ENCODE results near the gene VSIG10L2.
"Not testable (repeated sequence)": the region's sequence is repeated elsewhere in the genome, so short reads cannot be mapped to it uniquely, and the experiment has no call there.

VSIG10L2 gene

DNA sequence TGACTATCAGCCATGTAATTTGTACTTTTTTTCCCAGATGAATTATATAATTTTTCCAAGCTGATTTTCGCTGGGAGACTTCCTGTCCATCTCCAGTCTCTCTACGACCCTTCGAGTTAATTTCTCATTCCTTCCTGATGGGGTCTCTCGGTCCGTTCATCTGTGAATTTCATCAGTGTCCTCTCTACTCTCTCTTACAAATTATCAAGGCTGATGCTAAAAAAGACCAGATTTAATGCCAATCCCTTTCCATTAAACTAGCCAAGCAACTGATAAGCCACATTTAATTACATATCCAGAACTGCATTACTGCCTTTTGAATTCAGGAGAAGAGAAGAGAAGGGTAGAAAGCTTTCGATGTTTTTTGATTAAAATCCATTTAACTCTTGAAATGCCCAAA lies 25.8 kb downstream of the VSIG10L2 start:
- no peak for DNase-seq

DNA sequence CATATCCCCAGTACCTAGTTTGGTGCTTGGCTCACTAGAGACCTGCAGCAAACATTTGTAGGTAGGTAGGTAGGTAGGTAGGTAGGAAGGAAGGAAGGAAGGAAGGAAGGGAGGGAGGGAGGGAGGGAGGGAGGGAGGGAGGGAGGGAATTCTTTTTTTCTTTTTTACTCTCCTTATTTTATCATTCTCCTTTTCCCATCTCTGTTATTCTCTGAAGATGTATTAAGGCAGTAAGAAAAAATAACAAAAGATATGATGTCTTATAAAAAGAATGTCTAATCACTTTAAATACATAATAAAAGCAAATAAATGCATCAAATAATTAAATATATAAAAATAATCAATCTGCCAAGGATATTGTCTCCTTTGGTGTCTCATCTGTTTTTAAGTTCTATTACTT lies 28.4 kb downstream of the VSIG10L2 start:
- DNase-seq = no peak

GRCh38 chr11:125975634-125976033 lies 29.8 kb downstream of the VSIG10L2 start:
- DNase-seq = no peak

GRCh38 chr11:125976156-125976555 lies 30.3 kb downstream of the VSIG10L2 start:
- DNase-seq = no peak

GRCh38 chr11:125977333-125977732 lies 31.5 kb downstream of the VSIG10L2 start:
- DNase-seq = no peak

GRCh38 chr11:125978181-125978716 lies 32.4 kb downstream of the VSIG10L2 start:
- no peak for DNase-seq

DNA sequence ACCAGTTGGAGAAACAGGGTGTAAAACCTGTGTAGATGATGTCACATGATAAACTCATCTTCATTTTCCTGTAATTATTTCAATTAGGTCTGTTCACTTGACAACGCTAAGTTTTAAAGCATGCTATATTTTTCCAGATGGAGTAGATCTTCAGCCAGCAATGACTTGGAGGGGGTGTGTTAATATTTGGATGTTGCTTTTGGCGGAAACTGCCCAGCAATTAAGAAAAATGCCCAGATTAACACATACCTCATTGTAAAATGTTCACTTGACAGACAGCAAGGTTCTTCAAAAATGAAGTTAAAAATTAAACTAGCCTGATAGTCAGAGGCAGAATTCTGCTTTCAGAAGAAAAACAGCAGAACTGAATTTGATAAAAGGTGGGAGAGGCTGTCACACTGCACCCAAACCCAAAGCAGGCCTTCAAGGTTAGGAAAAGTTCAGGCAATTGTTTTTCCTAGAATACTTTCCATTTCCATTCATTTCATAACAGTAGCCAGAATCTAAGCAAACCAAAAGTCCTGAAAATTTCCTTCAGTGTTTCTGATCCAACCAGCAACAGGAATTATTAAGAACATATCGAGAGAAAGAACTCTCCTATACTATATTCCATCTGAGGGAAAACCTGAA lies 33.0 kb downstream of the VSIG10L2 start:
- no peak for DNase-seq

DNA sequence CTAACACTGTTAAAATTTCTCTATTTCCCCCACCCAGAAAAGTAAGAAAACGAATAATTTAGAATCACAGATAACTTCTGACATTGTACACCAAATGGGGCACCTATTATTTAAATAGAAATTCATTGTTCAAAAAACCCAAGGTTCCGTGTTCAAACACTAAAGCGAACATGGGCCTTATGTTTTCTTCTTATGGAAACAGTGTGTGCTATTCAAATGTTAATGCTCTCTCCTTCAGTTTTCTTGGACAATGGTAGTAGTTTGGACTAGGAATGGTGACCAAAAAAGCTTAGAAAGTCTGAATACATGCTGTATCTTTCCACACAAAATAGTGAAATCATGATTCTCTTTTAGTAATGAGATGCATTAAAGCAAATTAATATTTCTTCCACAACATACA lies 33.7 kb downstream of the VSIG10L2 start:
- no peak for DNase-seq

- DNase-seq = no peak
These were observed 34.6 kb downstream of the VSIG10L2 start for GRCh38 chr11:125980436-125980835.

GRCh38 chr11:125982348-125982730 lies 36.5 kb downstream of the VSIG10L2 start:
- DNase-seq = no peak

GRCh38 chr11:125985956-125986355 lies 40.1 kb downstream of the VSIG10L2 start:
- DNase-seq = not testable (repeated sequence)

DNA sequence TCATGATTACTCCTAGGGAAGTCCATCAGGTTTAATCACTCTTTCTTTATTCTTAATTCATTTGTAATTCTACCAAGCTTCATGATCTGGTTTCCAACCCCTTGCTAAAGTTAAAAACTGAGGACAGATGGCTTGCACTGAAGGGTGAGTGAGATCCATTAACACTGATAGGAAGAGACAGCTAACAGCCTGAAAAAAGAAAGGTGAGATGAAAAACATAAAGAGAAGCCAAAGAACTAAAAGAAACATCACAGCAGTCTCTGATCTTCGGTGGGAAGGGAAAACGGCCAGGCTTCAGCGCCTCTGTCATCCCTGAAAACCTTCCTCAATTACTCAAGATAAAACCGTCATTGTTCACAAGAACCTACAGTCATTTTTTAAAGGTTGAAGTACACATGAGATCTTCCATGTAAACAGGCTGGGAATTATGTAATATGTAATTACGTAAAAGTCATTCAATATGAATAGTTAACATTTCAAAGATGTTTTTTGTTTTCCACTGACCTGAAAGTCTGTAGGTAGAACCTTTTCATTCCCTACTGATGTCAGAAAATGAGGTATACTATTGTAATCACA lies 41.3 kb downstream of the VSIG10L2 start:
- DNase-seq = no peak

GRCh38 chr11:125990244-125990643 lies 44.4 kb downstream of the VSIG10L2 start:
- no peak for DNase-seq

DNA sequence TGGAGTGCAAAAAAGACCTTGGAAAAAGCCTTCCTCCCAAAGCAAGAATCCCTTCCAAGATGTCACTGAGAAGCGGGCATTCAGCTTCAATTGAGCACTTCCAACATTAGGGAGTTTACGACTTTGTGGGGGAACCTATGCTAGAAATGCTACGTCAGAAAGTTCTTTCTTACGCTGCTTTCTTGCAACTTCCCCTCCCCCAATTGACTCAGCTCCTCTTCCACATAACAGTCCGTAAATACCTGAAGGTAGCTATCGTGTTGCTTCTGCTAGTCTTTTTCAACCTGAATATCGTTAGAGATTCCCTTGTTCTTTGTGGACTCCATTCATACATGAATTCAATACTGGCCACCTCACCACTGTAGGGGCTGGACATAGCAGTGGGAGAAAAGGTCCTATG lies 47.0 kb downstream of the VSIG10L2 start:
- DNase-seq = no peak

DNA sequence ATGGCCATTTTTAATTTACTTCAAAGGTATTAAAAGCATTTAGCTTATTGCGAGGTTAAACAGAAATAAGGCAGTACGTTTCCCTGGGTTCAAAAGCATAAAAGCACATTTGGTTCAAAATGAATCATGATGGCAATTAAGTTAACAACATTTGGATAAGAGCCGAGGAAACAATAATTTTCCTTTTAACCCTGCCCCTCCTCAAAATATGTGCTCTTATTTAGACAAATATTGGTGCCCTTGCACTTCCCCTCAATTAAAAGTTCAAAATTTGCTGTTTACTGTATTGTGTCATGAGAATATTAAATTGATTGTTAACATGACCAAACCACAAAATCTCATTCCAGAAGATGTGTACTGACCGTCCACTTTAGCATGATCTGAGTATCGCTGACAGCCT lies 48.7 kb downstream of the VSIG10L2 start:
- no peak for DNase-seq

DNA sequence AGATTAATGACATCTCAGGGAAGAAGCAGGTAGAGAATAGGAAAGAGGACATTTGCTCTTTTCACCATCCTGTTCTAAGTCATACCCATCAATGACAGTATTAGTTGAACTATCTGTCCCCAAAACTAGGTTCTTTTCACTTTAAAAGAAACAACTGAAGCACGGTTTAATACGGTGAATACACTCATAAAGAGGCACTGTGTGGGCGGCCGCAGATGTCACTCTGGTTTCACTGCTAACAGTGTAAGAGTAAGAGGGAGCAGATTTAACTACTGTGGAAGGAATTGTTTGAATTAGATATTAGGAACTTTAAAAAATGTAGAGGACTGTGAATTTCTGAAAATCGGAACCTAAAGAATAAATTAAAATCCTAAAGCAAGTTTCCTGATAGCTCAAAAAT lies 49.5 kb downstream of the VSIG10L2 start:
- DNase-seq = peak; percentile 42

DNA sequence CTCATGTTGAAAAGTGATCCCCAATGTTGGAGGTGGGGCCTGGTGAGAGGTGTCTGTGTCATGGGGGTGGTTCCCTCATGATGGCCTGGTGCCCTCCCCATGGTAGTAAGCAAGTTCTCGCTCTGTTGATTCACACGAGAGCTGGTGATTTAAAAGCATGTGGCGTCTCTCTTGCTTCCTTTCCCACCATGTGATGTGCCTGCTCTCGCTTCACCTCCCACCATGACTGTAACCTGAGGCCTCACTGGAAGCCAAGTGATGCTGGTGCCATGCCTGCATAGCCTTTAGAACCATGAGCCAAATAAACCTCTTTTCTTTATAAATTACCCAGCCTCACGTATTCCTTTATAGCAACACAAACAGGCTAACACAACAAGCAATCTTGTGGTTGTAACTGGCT lies 52.4 kb downstream of the VSIG10L2 start:
- DNase-seq = no peak

DNA sequence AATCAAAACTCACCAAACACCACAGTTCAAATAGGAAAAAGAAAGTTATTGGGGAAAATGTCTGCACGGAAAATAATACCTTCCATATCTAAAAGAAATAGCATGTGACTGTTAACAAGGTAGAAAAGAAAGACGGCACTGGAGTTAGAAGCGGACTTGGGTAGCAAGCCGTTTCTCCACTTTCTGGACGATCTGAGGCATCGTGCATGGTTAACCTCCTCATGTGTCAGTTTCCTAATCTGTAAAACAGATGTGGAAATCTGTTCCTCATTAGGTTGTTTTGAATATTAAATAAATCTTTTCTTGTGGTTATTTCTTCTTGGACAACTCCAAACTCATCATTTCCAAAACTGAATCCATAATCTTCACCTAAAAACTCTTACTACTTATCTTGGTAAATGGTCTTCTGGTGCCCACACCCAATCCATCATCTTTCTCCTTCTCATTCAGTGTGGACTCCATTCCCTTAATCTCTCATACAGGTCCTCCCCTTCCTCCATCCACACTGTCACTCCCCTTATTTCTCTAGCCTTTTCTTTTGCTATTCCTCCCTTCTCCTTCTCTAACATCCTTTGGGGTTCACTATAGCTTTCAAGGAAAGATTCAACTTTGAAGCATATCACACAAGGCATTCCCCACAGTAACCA lies 53.5 kb downstream of the VSIG10L2 start:
- no peak for DNase-seq

DNA sequence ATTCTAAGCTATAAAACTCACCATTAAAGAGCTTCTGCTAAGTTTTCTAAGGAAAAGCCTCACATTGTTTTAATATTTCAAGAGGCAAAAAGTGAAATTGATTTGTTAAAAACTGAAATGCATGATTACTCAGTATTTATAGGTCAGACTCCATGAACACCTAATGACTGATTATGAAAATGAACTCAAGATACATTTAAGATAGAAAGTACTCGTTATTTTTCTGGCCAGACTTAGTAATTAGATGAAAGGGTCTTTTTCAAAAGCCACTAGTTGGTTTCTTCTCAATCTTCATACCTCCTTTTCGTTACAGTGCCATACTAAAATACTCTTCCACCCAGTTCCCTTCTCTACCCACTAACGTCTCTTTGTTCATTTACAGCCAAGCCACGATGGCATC lies 56.3 kb downstream of the VSIG10L2 start:
- no peak for DNase-seq

Measured in activated naive CD4-positive, alpha-beta T cell treated with anti-CD3 and anti-CD28 coated beads, Interleukin-2, amount 50 U/mL, for 16 hours (primary cell).